Measurements from ENCODE around the gene TNIP2. TPM values are rescaled to one million over a fixed set of nuclear protein-coding genes. Genes with fewer than 3 reads are reported as not detected.

The TNIP2 gene
- total RNA-seq, 6 experiments from 2014 or later, result 28.6 to 32.0 (median 30.9) TPM

- Mint-ChIP-seq H3K4me1 (ENCODE audit: low read depth) (peaks cover 16% of the 10 kb centered on the region), H3K9me3 (no peaks in the 10 kb centered on the region), H3K4me3 (no peak overlapping the region), H3K27me3 (ENCODE audit: insufficient read depth) (no peaks in the 10 kb centered on the region), H3K27ac (no peak overlapping the region), H3K36me3 (ENCODE audit: low read depth) (no peaks in the 10 kb centered on the region)
- TF ChIP-seq CTCF (IDR thresholded peaks at IDR 0.05), result no peak
- no peak for DNase-seq
These were observed 2.7 kb downstream of the TNIP2 start for GRCh38 chr4:2753436-2753835.

GRCh38 chr4:2750719-2751605 is 5.2 kb downstream of the TNIP2 start:
- no peak overlapping the region for H3K4me3 Mint-ChIP-seq
- peaks cover 7% of the 10 kb centered on the region for H3K36me3 Mint-ChIP-seq (ENCODE audit: low read depth)
- no peak for TF ChIP-seq CTCF (IDR thresholded peaks at IDR 0.05)
- H3K27ac Mint-ChIP-seq, result no peak overlapping the region; the same call in 1 of the 2 replicates
- no peaks in the 10 kb centered on the region; the same call in 1 of the 2 replicates for H3K27me3 Mint-ChIP-seq (ENCODE audit: insufficient read depth)
- H3K4me1 Mint-ChIP-seq (ENCODE audit: low read depth), result peaks cover 35% of the 10 kb centered on the region
- no peaks in the 10 kb centered on the region for H3K9me3 Mint-ChIP-seq
- DNase-seq, result no peak

GRCh38 chr4:2746891-2747695 is 9.0 kb downstream of the TNIP2 start:
- DNase-seq, result no peak
- Mint-ChIP-seq H3K4me3 (peak overlapping the region; percentile 17; the same call in 1 of the 2 replicates), H3K27me3 (ENCODE audit: insufficient read depth) (no peaks in the 10 kb centered on the region; the same call in 1 of the 2 replicates), H3K9me3 (no peaks in the 10 kb centered on the region), H3K36me3 (ENCODE audit: low read depth) (peaks cover 18% of the 10 kb centered on the region), H3K4me1 (ENCODE audit: low read depth) (peaks cover 30% of the 10 kb centered on the region), H3K27ac (peak overlapping the region; percentile 86)
- TF ChIP-seq CTCF (IDR thresholded peaks at IDR 0.05), result no peak

- peaks cover 24% of the 10 kb centered on the region for H3K36me3 Mint-ChIP-seq (ENCODE audit: low read depth)
- H3K27me3 Mint-ChIP-seq (ENCODE audit: insufficient read depth), result no peaks in the 10 kb centered on the region; the same call in 1 of the 2 replicates
- no peaks in the 10 kb centered on the region for H3K9me3 Mint-ChIP-seq
- no peak for TF ChIP-seq CTCF (IDR thresholded peaks at IDR 0.05)
- H3K4me1 Mint-ChIP-seq (ENCODE audit: low read depth), result peaks cover 39% of the 10 kb centered on the region
- peak; percentile 77 for DNase-seq
- peak overlapping the region; percentile 86 for H3K27ac Mint-ChIP-seq
- no peak overlapping the region; the same call in none of the 2 replicates for H3K4me3 Mint-ChIP-seq
These were observed 9.9 kb downstream of the TNIP2 start for GRCh38 chr4:2745981-2746806.

GRCh38 chr4:2745516-2745915 is 10.6 kb downstream of the TNIP2 start:
- H3K27ac Mint-ChIP-seq, result peak overlapping the region; percentile 86
- H3K4me3 Mint-ChIP-seq, result no peak overlapping the region
- no peak for TF ChIP-seq CTCF (IDR thresholded peaks at IDR 0.05)
- no peaks in the 10 kb centered on the region for H3K9me3 Mint-ChIP-seq
- peaks cover 44% of the 10 kb centered on the region for H3K4me1 Mint-ChIP-seq (ENCODE audit: low read depth)
- H3K27me3 Mint-ChIP-seq (ENCODE audit: insufficient read depth), result no peaks in the 10 kb centered on the region; the same call in 1 of the 2 replicates
- DNase-seq, result no peak
- peaks cover 29% of the 10 kb centered on the region for H3K36me3 Mint-ChIP-seq (ENCODE audit: low read depth)
